ENCODE measurements around the gene MPP2.
"Not testable (repeated sequence)": the region's sequence is repeated elsewhere in the genome, so short reads cannot be mapped to it uniquely, and the experiment has no call there.

The MPP2 gene

DNA sequence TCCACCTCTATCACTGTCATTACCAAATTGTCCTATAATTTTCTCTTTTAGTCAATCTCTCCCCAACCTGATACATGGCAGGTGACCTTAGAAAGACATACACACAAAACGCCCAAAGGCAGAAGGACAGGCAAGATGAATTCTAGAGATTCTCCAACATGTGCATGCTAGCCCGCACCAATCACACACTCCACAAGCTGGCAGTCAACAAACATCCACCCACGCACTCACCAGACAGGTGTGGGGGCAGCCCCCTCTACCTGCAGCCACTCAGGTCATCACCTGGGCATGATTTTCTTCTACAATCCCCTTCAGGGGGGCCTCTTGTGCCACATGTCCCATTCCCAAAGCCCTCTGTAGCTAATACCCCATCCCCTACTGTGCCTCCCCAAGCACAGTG, 9.5 kb downstream of the MPP2 start:
- Histone ChIP-seq H3F3A (ENCODE audit: insufficient read depth) (no peaks in the 10 kb centered on the region), H4K20me1 (ENCODE audit: low read depth, low read length) (no peaks in the 10 kb centered on the region), H3K27ac (ENCODE audit: low read depth, low read length) (no peak overlapping the region), H3K4me3 (ENCODE audit: insufficient read depth, low read length, poor library complexity, severe bottlenecking) (no peak overlapping the region), H2AFZ (ENCODE audit: low read depth, low read length, severe bottlenecking) (no peak overlapping the region), H3K4me2 (ENCODE audit: low read depth, low read length, poor library complexity, severe bottlenecking) (no peak overlapping the region), H3K36me3 (ENCODE audit: low read length) (no peaks in the 10 kb centered on the region), H3K9me2 (replicated peaks; ENCODE audit: insufficient read depth, low read length) (no peaks in the 10 kb centered on the region), H3K27me3 (ENCODE audit: low read length) (no peaks in the 10 kb centered on the region), H3K79me2 (ENCODE audit: insufficient read depth, low read length) (no peaks in the 10 kb centered on the region), H3K9ac (ENCODE audit: low read length) (no peak overlapping the region), H3K9me3 (ENCODE audit: insufficient read depth, low read length) (no peaks in the 10 kb centered on the region)
- TF ChIP-seq, protein P1, sequence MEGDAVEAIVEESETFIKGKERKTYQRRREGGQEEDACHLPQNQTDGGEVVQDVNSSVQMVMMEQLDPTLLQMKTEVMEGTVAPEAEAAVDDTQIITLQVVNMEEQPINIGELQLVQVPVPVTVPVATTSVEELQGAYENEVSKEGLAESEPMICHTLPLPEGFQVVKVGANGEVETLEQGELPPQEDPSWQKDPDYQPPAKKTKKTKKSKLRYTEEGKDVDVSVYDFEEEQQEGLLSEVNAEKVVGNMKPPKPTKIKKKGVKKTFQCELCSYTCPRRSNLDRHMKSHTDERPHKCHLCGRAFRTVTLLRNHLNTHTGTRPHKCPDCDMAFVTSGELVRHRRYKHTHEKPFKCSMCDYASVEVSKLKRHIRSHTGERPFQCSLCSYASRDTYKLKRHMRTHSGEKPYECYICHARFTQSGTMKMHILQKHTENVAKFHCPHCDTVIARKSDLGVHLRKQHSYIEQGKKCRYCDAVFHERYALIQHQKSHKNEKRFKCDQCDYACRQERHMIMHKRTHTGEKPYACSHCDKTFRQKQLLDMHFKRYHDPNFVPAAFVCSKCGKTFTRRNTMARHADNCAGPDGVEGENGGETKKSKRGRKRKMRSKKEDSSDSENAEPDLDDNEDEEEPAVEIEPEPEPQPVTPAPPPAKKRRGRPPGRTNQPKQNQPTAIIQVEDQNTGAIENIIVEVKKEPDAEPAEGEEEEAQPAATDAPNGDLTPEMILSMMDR (IDR thresholded peaks at IDR 0.05; ENCODE audit: insufficient read depth, low read length, poor library complexity, severe bottlenecking) = no peak
- TF ChIP-seq EZH2phosphoT487 (conservative IDR thresholded peaks at IDR 0.05; ENCODE audit: low read length) = no peak

DNA sequence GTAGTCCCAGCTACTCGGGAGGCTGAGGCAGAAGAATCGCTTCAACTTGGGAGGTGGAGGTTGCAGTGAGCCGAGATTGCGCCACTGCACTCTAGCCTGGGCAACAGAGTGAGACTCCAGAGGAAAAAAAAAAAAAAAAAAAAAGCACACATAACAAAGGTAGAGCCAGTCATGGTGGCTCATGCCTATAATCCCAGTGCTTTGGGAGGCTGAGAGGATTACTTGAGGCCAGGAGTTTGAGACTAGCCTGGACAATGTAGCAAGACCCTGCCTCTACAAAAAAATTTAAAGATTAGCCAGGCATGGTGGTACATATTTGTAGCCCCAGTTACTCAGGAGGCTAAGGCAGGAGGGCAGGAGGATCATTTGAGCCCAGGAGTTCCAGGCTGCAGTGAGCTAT, 12.8 kb downstream of the MPP2 start:
- not testable (repeated sequence) for H3K79me2 ChIP-seq (ENCODE audit: insufficient read depth, low read length); H3F3A ChIP-seq (ENCODE audit: insufficient read depth); H4K20me1 ChIP-seq (ENCODE audit: low read depth, low read length); H3K9ac ChIP-seq (ENCODE audit: low read length); H3K36me3 ChIP-seq (ENCODE audit: low read length); H3K9me2 ChIP-seq (replicated peaks; ENCODE audit: insufficient read depth, low read length); H3K27me3 ChIP-seq (ENCODE audit: low read length); H3K4me3 ChIP-seq (ENCODE audit: insufficient read depth, low read length, poor library complexity, severe bottlenecking); H2AFZ ChIP-seq (ENCODE audit: low read depth, low read length, severe bottlenecking); H3K27ac ChIP-seq (ENCODE audit: low read depth, low read length); H3K4me2 ChIP-seq (ENCODE audit: low read depth, low read length, poor library complexity, severe bottlenecking); H3K9me3 ChIP-seq (ENCODE audit: insufficient read depth, low read length)

DNA sequence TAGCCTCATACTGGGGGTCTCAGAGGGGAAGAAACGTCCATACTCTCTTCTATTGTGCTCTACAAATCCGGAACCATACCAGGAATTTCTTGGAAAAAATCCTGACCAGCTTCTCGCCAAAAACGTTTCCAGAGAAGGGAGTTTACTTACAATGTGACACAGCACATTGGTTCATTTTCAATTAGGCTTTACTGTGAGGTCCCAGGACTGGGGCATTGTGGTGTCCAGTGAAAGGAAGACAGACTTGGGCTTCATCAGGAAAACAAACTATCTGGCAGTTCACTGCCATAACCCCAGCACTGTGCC, 14.7 kb downstream of the MPP2 start:
- no peaks in the 10 kb centered on the region for H3K9me3 ChIP-seq (ENCODE audit: insufficient read depth, low read length)
- H4K20me1 ChIP-seq (ENCODE audit: low read depth, low read length) = no peaks in the 10 kb centered on the region
- H3K9ac ChIP-seq (ENCODE audit: low read length) = no peak overlapping the region
- H3F3A ChIP-seq (ENCODE audit: insufficient read depth) = no peaks in the 10 kb centered on the region
- no peaks in the 10 kb centered on the region for H3K9me2 ChIP-seq (replicated peaks; ENCODE audit: insufficient read depth, low read length)
- H3K79me2 ChIP-seq (ENCODE audit: insufficient read depth, low read length) = no peaks in the 10 kb centered on the region
- H3K27me3 ChIP-seq (ENCODE audit: low read length) = no peaks in the 10 kb centered on the region
- H3K4me2 ChIP-seq (ENCODE audit: low read depth, low read length, poor library complexity, severe bottlenecking) = no peak overlapping the region
- no peak overlapping the region for H3K27ac ChIP-seq (ENCODE audit: low read depth, low read length)
- H2AFZ ChIP-seq (ENCODE audit: low read depth, low read length, severe bottlenecking) = no peak overlapping the region
- no peak overlapping the region for H3K4me3 ChIP-seq (ENCODE audit: insufficient read depth, low read length, poor library complexity, severe bottlenecking)
- H3K36me3 ChIP-seq (ENCODE audit: low read length) = no peaks in the 10 kb centered on the region
- no peak for TF ChIP-seq EZH2phosphoT487 (conservative IDR thresholded peaks at IDR 0.05; ENCODE audit: low read length)
- TF ChIP-seq, protein P1 (IDR thresholded peaks at IDR 0.05; ENCODE audit: insufficient read depth, low read length, poor library complexity, severe bottlenecking) = no peak

DNA sequence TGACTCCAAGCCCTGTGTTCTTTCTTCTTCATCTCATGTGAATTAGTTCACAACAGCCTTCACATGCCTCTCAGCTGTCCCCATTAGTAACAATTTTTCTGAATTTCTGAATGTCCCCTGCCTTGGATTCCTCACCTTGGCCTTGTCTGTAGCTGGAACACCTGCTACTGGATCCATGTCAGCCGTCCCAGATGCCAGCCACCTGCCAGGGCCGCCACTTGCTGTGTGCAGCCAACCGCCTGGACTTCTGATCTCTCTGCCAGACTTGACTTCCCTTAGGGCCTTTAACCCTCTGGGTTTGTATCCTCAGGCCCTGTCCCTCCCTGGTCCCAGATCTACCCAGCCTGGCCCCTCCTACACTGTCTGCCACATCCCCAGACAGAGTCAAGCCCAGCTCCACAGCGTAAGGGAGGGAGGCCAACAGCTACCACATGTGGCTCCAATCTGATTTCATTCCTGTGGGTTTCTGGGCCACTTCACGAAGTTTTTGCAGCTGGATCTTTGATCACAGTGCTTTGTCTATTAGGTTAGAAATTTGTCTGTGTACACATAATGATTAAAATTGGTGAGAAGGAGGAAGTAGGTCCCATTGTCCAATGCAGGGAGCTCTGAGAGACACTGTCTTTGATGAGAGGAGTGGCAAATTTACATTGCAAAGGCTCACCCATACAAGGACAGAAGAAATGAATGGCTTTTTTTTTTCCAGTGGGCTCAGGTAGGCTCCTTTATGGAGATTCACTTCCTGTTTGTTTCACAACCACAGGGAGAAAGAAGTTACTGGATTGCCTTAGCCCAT, 15.3 kb downstream of the MPP2 start:
- H3F3A ChIP-seq (ENCODE audit: insufficient read depth) = no peaks in the 10 kb centered on the region
- TF ChIP-seq EZH2phosphoT487 (conservative IDR thresholded peaks at IDR 0.05; ENCODE audit: low read length) = no peak
- TF ChIP-seq, protein P1 (IDR thresholded peaks at IDR 0.05; ENCODE audit: insufficient read depth, low read length, poor library complexity, severe bottlenecking) = no peak
- no peak overlapping the region for H3K4me2 ChIP-seq (ENCODE audit: low read depth, low read length, poor library complexity, severe bottlenecking)
- H3K9me3 ChIP-seq (ENCODE audit: insufficient read depth, low read length) = no peaks in the 10 kb centered on the region
- H3K4me3 ChIP-seq (ENCODE audit: insufficient read depth, low read length, poor library complexity, severe bottlenecking) = no peak overlapping the region
- H4K20me1 ChIP-seq (ENCODE audit: low read depth, low read length) = no peaks in the 10 kb centered on the region
- no peak overlapping the region for H3K27ac ChIP-seq (ENCODE audit: low read depth, low read length)
- H3K27me3 ChIP-seq (ENCODE audit: low read length) = no peaks in the 10 kb centered on the region
- no peaks in the 10 kb centered on the region for H3K9me2 ChIP-seq (replicated peaks; ENCODE audit: insufficient read depth, low read length)
- no peaks in the 10 kb centered on the region for H3K36me3 ChIP-seq (ENCODE audit: low read length)
- no peak overlapping the region for H3K9ac ChIP-seq (ENCODE audit: low read length)
- no peak overlapping the region for H2AFZ ChIP-seq (ENCODE audit: low read depth, low read length, severe bottlenecking)
- no peaks in the 10 kb centered on the region for H3K79me2 ChIP-seq (ENCODE audit: insufficient read depth, low read length)
